GM12878 (cell line): ENCODE data around the gene SLC24A4.

Source experiments
- CBX3 ChIP-seq: fragments of 200-600 bp; sonication (generic); IDR thresholded peaks from 2 replicates; pipeline ENCODE4 v1.6.1; 2016; ENCODE audit warnings: low read depth, borderline replicate concordance
- CTCF ChIP-seq, 3 experiments: IDR thresholded peaks in 2 of 3; conservative IDR thresholded peaks in 1 of 3; 2 replicates each; pipeline ENCODE4 v1.5.1; 2011; ENCODE audit warnings: low read depth in 3 of 3, low read length in 3 of 3, mild to moderate bottlenecking in 3 of 3, control low read depth in 2 of 3, moderate library complexity in 2 of 3, inconsistent platforms in 1 of 3, mixed read lengths in 1 of 3; ENCODE audit not compliant: control insufficient read depth in 2 of 3, insufficient read depth in 1 of 3; ENCODE audit errors: extremely low read depth in 1 of 3
- MTA3 ChIP-seq: IDR thresholded peaks from 2 replicates; pipeline ENCODE4 v1.6.1; 2012; ENCODE audit warnings: low read length, inconsistent platforms, borderline replicate concordance
- POLR2A ChIP-seq: IDR thresholded peaks from 2 replicates; pipeline ENCODE4 v1.6.1; 2011; ENCODE audit warnings: low read depth, mild to moderate bottlenecking, low read length
- SPI1 ChIP-seq: IDR thresholded peaks from 2 replicates; pipeline ENCODE4 v1.6.1; 2011; ENCODE audit warnings: low read depth, mild to moderate bottlenecking, low read length, moderate library complexity, borderline replicate concordance; ENCODE audit not compliant: insufficient read depth

DNA sequence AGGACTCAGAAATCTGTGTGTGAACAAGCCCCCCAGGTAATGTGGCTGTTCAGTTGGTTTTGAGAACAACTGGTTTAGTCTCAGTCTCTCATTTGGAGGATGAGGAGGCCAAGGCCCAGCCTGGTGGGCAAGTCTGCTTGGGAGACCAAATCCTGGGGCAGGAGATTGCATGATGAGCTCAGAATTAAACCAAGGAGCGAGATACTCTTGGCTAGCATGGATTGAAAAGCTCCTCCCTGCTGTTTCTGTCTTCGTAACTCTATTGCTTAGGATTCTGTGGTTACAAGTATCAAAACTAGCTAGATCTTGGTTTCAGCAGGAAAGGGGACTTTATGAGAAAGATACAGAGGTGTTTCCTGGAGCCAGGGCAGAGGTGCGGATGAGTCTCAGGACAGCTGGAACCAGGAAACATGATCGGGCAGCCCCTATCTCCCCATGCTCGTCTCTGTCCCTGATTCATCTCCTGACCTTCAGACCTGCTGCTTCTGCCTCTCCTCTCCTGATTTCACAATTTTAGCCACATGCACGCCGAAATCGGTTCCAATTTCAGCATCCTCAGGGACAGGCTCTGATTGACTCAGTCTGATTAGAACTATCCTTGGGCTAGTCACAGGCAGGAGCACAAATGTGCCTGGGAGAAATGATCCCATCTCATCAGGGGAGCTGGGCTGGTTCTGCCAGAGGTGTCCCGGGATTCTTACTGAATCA, 150.4 kb downstream of the SLC24A4 start:
- TF ChIP-seq CTCF (IDR thresholded peaks at IDR 0.05 in 2 of 3, conservative IDR thresholded peaks at IDR 0.05 in 1 of 3; ENCODE audit: control insufficient read depth in 2 of 3, extremely low read depth in 1 of 3, insufficient read depth in 1 of 3, low read depth in 3 of 3, low read length in 3 of 3) (no peak), POLR2A (no peak), MTA3 (no peak), CBX3 (no peak), SPI1 (no peak)
